Lower leg skin (tissue), 4 donors: Measurements from ENCODE around the gene KLHL10. TPM values are rescaled to one million over a fixed set of nuclear protein-coding genes. Genes with fewer than 3 reads are reported as not detected.

ENCODE experiments used
- DNase-seq, 2 donors: peaks; one replicate each; pipeline ENCODE4 v3.0.0-alpha.2; 2019; ENCODE audit warnings: low spot score in 2 of 2
- H3K4me3 ChIP-seq: fragments of 200-600 bp; sonication (generic); 2 replicates; pipeline ENCODE4 v1.5.1; 2017; ENCODE audit warnings: mild to moderate bottlenecking, low read depth; ENCODE audit not compliant: poor library complexity, severe bottlenecking
- CTCF ChIP-seq, 3 donors: fragments of 450-650 bp; IDR thresholded peaks; one replicate each; pipeline ENCODE4 v1.5.1; 2016; ENCODE audit warnings: antibody characterized with exemption in 3 of 3, mild to moderate bottlenecking in 3 of 3, moderate library complexity in 2 of 3
- POLR2A ChIP-seq, 2 donors: fragments of 450-650 bp; IDR thresholded peaks; one replicate each; pipeline ENCODE4 v1.6.1; 2016 to 2017; ENCODE audit warnings: antibody characterized with exemption in 2 of 2, mild to moderate bottlenecking in 1 of 2, moderate library complexity in 1 of 2
- WGBS, 2 donors: methylation state at CpG; one replicate each; pipeline ENCODE4 v1.1.5; 2018; 5-methylcytosine and 5-hydroxymethylcytosine counted together
- intact Hi-C: fragments of 100-400 bp; cut with DNase I; formaldehyde crosslinking; loops from one replicate; pipeline ENCODE4 v1.15.0; 2023; ENCODE audit warnings: low total_unique reads
- total RNA-seq, 4 donors: library from RNA; depleted of rRNA; stranded (reverse); fragments of >200 nt; gene quantifications; one replicate each; pipeline ENCODE4 v1.1.0, GENCODE V29; 2016

KLHL10 gene
- total RNA-seq, 4 donors from 2014 or later: not detected

GRCh38 chr17:41896726-41897125 is 59.1 kb downstream of the KLHL10 start:
- 92 to 93% methylated on average over 6 of the region's 6 CpGs for WGBS, 2 donors
- no peak overlapping the region for H3K4me3 ChIP-seq
- TF ChIP-seq CTCF (IDR thresholded peaks at IDR 0.05): no peak
- TF ChIP-seq POLR2A (IDR thresholded peaks at IDR 0.05): no peak
- intact Hi-C loops: no loop called here
- no peak for DNase-seq

Other genes with a start within 250 kb of the KLHL10 start
- 100 to 1,000 TPM in 1 of 4 donors, 10 to 100 TPM in 3; 79.2 to 447 (median 81.8) TPM for gene KRT16, start 225.1 kb upstream of the KLHL10 start, total RNA-seq
- gene KRT17, start 213.2 kb upstream of the KLHL10 start, total RNA-seq: 1,000 to 10,000 TPM in 2 of 4 donors, 100 to 1,000 TPM in 2; 474 to 1,574 (median 971) TPM
- gene EIF1, start 148.9 kb upstream of the KLHL10 start, total RNA-seq: 100 to 1,000 TPM; 211 to 299 (median 249) TPM
- gene GAST, start 125.5 kb upstream of the KLHL10 start, total RNA-seq: not detected
- 1 to 10 TPM in 2 of 4 donors, under 1 TPM in 2; 0.75 to 1.8 (median 1.1) TPM for gene HAP1, start 103.2 kb upstream of the KLHL10 start, total RNA-seq
- 1,000 to 10,000 TPM; 1,980 to 2,336 (median 2,116) TPM for gene JUP, start 51.1 kb upstream of the KLHL10 start, total RNA-seq
- gene P3H4, start 25.9 kb upstream of the KLHL10 start, total RNA-seq: 10 to 100 TPM; 12.8 to 14.5 (median 13.2) TPM
- 10 to 100 TPM in 1 of 4 donors, 1 to 10 TPM in 3; 4.2 to 25.4 (median 6.8) TPM for gene FKBP10, start 24.8 kb upstream of the KLHL10 start, total RNA-seq
- 10 to 100 TPM; 17.7 to 35.1 (median 25.9) TPM for gene NT5C3B, start 1.6 kb upstream of the KLHL10 start, total RNA-seq
- 10 to 100 TPM; 23.6 to 27.7 (median 25.2) TPM for gene KLHL11, start 27.6 kb downstream of the KLHL10 start, total RNA-seq
- 10 to 100 TPM; 50.3 to 73.0 (median 62.4) TPM for gene ACLY, start 81.1 kb downstream of the KLHL10 start, total RNA-seq
- gene ODAD4, start 92.8 kb downstream of the KLHL10 start, total RNA-seq: under 1 TPM in 3 of 4 donors, not detected in 1; 0.13 to 0.42 (median 0.20) TPM
- gene CNP, start 129.0 kb downstream of the KLHL10 start, total RNA-seq: 10 to 100 TPM; 37.2 to 63.8 (median 44.5) TPM
- gene DNAJC7, start 179.6 kb downstream of the KLHL10 start, total RNA-seq: 10 to 100 TPM; 48.8 to 85.5 (median 63.7) TPM
- gene NKIRAS2, start 182.3 kb downstream of the KLHL10 start, total RNA-seq: 10 to 100 TPM; 44.6 to 57.9 (median 52.3) TPM
- gene C17orf113, start 212.8 kb downstream of the KLHL10 start, total RNA-seq: 1 to 10 TPM in 3 of 4 donors, under 1 TPM in 1; 0.97 to 1.8 (median 1.5) TPM